ENCODE results near the gene CEP126. TPM values are rescaled to one million over a fixed set of nuclear protein-coding genes. Genes with fewer than 3 reads are reported as not detected.
"Not testable (repeated sequence)": the region's sequence is repeated elsewhere in the genome, so short reads cannot be mapped to it uniquely, and the experiment has no call there.

The CEP126 gene
- total RNA-seq, 1 donor from 2014 or later: 9.6 TPM

DNA sequence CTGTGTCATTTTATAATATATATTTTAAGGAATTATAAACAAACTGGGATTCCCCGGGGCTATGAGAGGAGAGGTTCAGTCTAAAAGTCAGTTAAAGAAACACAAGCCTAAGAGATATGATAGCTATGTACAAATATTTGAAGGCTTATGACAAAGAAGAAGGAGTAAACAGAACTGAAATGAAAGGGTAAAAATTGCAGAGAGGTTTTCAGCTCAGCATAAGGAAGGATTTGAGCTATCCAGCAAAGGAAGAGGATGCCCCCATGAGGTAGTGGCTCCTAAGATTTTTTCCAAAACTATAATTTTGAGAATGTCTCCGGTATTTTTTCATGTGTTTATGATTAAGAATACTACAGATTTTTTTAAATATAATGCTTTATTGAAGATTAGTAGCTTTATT is 59.4 kb downstream of the CEP126 start:
- H3K9me3 ChIP-seq: no peaks in the 10 kb centered on the region
- no peak overlapping the region for H3K27ac ChIP-seq
- H3K36me3 ChIP-seq: no peaks in the 10 kb centered on the region
- no peaks in the 10 kb centered on the region for H3K27me3 ChIP-seq
- DNase-seq (ENCODE audit: extremely low spot score in 2 of 2): no peak
- no peak for TF ChIP-seq POLR2A (IDR thresholded peaks at IDR 0.05)
- TF ChIP-seq, protein P1, sequence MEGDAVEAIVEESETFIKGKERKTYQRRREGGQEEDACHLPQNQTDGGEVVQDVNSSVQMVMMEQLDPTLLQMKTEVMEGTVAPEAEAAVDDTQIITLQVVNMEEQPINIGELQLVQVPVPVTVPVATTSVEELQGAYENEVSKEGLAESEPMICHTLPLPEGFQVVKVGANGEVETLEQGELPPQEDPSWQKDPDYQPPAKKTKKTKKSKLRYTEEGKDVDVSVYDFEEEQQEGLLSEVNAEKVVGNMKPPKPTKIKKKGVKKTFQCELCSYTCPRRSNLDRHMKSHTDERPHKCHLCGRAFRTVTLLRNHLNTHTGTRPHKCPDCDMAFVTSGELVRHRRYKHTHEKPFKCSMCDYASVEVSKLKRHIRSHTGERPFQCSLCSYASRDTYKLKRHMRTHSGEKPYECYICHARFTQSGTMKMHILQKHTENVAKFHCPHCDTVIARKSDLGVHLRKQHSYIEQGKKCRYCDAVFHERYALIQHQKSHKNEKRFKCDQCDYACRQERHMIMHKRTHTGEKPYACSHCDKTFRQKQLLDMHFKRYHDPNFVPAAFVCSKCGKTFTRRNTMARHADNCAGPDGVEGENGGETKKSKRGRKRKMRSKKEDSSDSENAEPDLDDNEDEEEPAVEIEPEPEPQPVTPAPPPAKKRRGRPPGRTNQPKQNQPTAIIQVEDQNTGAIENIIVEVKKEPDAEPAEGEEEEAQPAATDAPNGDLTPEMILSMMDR (IDR thresholded peaks at IDR 0.05): no peak
- no peak for TF ChIP-seq POLR2AphosphoS5 (IDR thresholded peaks at IDR 0.05; ENCODE audit: insufficient read depth in 1 of 2, low read depth in 1 of 2)
- intact Hi-C loops (cut with DNase I): no loop called here
- no peak overlapping the region for H3K4me3 ChIP-seq
- no peaks in the 10 kb centered on the region for H3K4me1 ChIP-seq

GRCh38 chr11:101974771-101975170 is 60.0 kb downstream of the CEP126 start:
- H3K27ac ChIP-seq: no peak overlapping the region
- no peak overlapping the region for H3K4me3 ChIP-seq
- intact Hi-C loops (cut with DNase I): no loop called here

DNA sequence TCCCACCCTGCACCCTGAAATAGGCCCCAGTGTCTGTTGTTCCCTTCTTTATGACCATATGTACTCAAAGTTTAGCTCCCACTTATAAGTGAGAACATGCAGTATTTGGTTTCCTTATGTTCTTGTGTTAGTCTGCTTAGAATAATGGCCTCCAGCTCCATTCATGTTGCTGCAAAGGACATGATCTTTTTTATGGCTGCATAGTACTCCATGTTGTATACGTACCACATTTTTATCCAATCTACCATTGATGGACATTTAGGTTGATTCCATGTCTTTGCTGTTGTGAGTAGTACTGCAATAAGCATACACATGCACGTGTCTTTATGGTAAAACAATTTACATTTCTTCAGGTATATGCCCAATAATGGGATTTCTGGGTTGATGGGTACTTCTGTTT is 60.9 kb downstream of the CEP126 start:
- intact Hi-C loops (cut with DNase I): no loop called here
- TF ChIP-seq, protein P1 (IDR thresholded peaks at IDR 0.05): no peak
- TF ChIP-seq POLR2A (IDR thresholded peaks at IDR 0.05) (no peak), POLR2AphosphoS5 (IDR thresholded peaks at IDR 0.05; ENCODE audit: insufficient read depth in 1 of 2, low read depth in 1 of 2) (no peak)

More at GRCh38 chr11:101974771-101975170, 60.0 kb downstream of the CEP126 start:
- TF ChIP-seq, protein P1 (IDR thresholded peaks at IDR 0.05): no peak
- TF ChIP-seq POLR2AphosphoS5 (IDR thresholded peaks at IDR 0.05; ENCODE audit: insufficient read depth in 1 of 2, low read depth in 1 of 2) (no peak), POLR2A (IDR thresholded peaks at IDR 0.05) (no peak)
- no peaks in the 10 kb centered on the region for H3K4me1 ChIP-seq
- no peaks in the 10 kb centered on the region for H3K27me3 ChIP-seq
- no peak for DNase-seq (ENCODE audit: extremely low spot score in 2 of 2)
- no peaks in the 10 kb centered on the region for H3K36me3 ChIP-seq
- H3K9me3 ChIP-seq: no peaks in the 10 kb centered on the region

GRCh38 chr11:101987370-101987769 is 72.6 kb downstream of the CEP126 start:
- TF ChIP-seq POLR2A (IDR thresholded peaks at IDR 0.05) (no peak), POLR2AphosphoS5 (IDR thresholded peaks at IDR 0.05; ENCODE audit: insufficient read depth in 1 of 2, low read depth in 1 of 2) (no peak)
- TF ChIP-seq, protein P1 (IDR thresholded peaks at IDR 0.05): no peak
- DNase-seq (ENCODE audit: extremely low spot score in 2 of 2): no peak
- Histone ChIP-seq H3K27ac (no peak overlapping the region), H3K4me3 (no peak overlapping the region), H3K4me1 (no peaks in the 10 kb centered on the region), H3K36me3 (no peaks in the 10 kb centered on the region), H3K9me3 (no peaks in the 10 kb centered on the region), H3K27me3 (no peaks in the 10 kb centered on the region)
- intact Hi-C loops (cut with DNase I): no loop called here

More for the DNA sequence above, 60.9 kb downstream of the CEP126 start:
- Histone ChIP-seq H3K27me3 (no peaks in the 10 kb centered on the region), H3K4me3 (no peak overlapping the region), H3K27ac (no peak overlapping the region), H3K36me3 (no peaks in the 10 kb centered on the region), H3K9me3 (no peaks in the 10 kb centered on the region), H3K4me1 (no peaks in the 10 kb centered on the region)
- DNase-seq (ENCODE audit: extremely low spot score in 2 of 2): no peak

- Histone ChIP-seq H3K36me3 (peaks cover 0 to 8% of the 10 kb centered on the region in 2 donors), H3K9me3 (no peaks in the 10 kb centered on the region), H3K4me3 (no peak overlapping the region), H3K4me1 (no peaks in the 10 kb centered on the region), H3K27me3 (no peaks in the 10 kb centered on the region), H3K27ac (no peak overlapping the region)
- TF ChIP-seq, protein P1 (IDR thresholded peaks at IDR 0.05): no peak
- TF ChIP-seq POLR2A (IDR thresholded peaks at IDR 0.05): no peak
- no peak for TF ChIP-seq POLR2AphosphoS5 (IDR thresholded peaks at IDR 0.05; ENCODE audit: insufficient read depth in 1 of 2, low read depth in 1 of 2)
- intact Hi-C loops (cut with DNase I): no loop called here
- no peak for DNase-seq (ENCODE audit: extremely low spot score in 2 of 2)
Observed at GRCh38 chr11:101993172-101993571, 78.4 kb downstream of the CEP126 start.

DNA sequence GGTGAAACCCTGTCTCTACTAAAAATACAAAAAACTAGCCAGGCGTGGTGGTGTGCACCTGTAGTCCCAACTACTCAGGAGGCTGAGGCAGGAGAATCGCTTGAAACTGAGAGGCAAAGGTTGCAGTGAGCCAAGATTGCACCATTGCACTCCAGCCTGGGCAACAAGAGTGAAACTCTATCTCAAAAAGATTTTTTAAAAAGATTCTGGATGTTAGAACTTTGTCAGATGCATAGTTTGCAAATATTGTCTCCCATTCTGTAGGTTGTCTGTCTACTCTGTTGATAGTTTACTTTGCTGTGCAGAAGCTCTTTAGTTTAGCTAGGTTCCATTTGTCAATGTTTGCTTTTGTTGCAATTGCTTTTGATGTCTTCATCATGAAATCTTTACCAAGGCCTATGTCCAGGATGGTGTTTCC is 79.3 kb downstream of the CEP126 start:
- intact Hi-C loops (cut with DNase I): not testable (repeated sequence)

More for the DNA sequence above, 79.3 kb downstream of the CEP126 start:
- H3K27ac ChIP-seq; DNase-seq (ENCODE audit: extremely low spot score in 2 of 2); H3K4me1 ChIP-seq; H3K36me3 ChIP-seq; H3K4me3 ChIP-seq; H3K9me3 ChIP-seq; H3K27me3 ChIP-seq: not testable (repeated sequence)
